GM20000 (cell line): ENCODE results near the gene TRIM3.

ENCODE experiments used
- DNase-seq: peaks from one replicate; pipeline ENCODE4 v3.0.0; 2012; ENCODE audit warnings: low spot score
- CTCF ChIP-seq: IDR thresholded peaks from 2 replicates; pipeline ENCODE4 v1.5.1; 2012; ENCODE audit warnings: mild to moderate bottlenecking, control low read depth; ENCODE audit errors: extremely low read depth, missing control alignments

Gene TRIM3

GRCh38 chr11:6437993-6438392 is 35.7 kb downstream of the TRIM3 start:
- no peak for TF ChIP-seq CTCF
- no peak for DNase-seq

- no peak for TF ChIP-seq CTCF
- no peak for DNase-seq
These were observed 36.3 kb downstream of the TRIM3 start for GRCh38 chr11:6437423-6437822.

GRCh38 chr11:6433998-6434660 is 39.6 kb downstream of the TRIM3 start:
- DNase-seq: no peak
- no peak for TF ChIP-seq CTCF

- TF ChIP-seq CTCF: no peak
- DNase-seq: no peak
These were observed 41.9 kb downstream of the TRIM3 start for GRCh38 chr11:6431861-6432260.

- no peak for DNase-seq
- no peak for TF ChIP-seq CTCF
These were observed 46.2 kb downstream of the TRIM3 start for GRCh38 chr11:6427516-6427915.

- DNase-seq: no peak
- no peak for TF ChIP-seq CTCF
These were observed 53.1 kb downstream of the TRIM3 start for GRCh38 chr11:6420677-6421076.

GRCh38 chr11:6419009-6419631 is 54.6 kb downstream of the TRIM3 start, which contains the start of gene APBB1:
TSS of gene APBB1 (minus strand) at chr11:6419094. CDS start at chr11:6411347, 7,747 bp downstream.
- peak; percentile 86 for DNase-seq
- no peak for TF ChIP-seq CTCF
